Hematopoietic multipotent progenitor cell treated with erythropoietin and hydrocortisone succinate and interleukin-3 and kit ligand, for 4 days (in vitro differentiated cells): ENCODE measurements around the gene SLC22A5.
"Not testable (repeated sequence)": the region's sequence is repeated elsewhere in the genome, so short reads cannot be mapped to it uniquely, and the experiment has no call there.

Experiments
- DNase-seq: peaks from one replicate; pipeline ENCODE4 v3.0.0-alpha.2; 2015

The SLC22A5 gene

GRCh38 chr5:132389051-132389331 is 19.5 kb downstream of the SLC22A5 start:
- no peak for DNase-seq

GRCh38 chr5:132389585-132390286 is 20.2 kb downstream of the SLC22A5 start:
- no peak for DNase-seq

GRCh38 chr5:132391247-132391646 is 21.7 kb downstream of the SLC22A5 start:
- DNase-seq, result no peak

GRCh38 chr5:132391870-132392269 is 22.4 kb downstream of the SLC22A5 start:
- DNase-seq, result no peak

GRCh38 chr5:132392411-132392810 is 22.9 kb downstream of the SLC22A5 start:
- no peak for DNase-seq

GRCh38 chr5:132392978-132393825 is 23.7 kb downstream of the SLC22A5 start:
- DNase-seq, result no peak

- DNase-seq, result no peak
Measured at GRCh38 chr5:132394667-132395259, 25.3 kb downstream of the SLC22A5 start.

GRCh38 chr5:132396589-132397031 is 27.1 kb downstream of the SLC22A5 start:
- no peak for DNase-seq

GRCh38 chr5:132397224-132397623 is 27.7 kb downstream of the SLC22A5 start:
- DNase-seq, result no peak

GRCh38 chr5:132397936-132398675 is 28.6 kb downstream of the SLC22A5 start:
- DNase-seq, result not testable (repeated sequence)

GRCh38 chr5:132404041-132404440 is 34.5 kb downstream of the SLC22A5 start:
- not testable (repeated sequence) for DNase-seq

GRCh38 chr5:132405646-132406045 is 36.1 kb downstream of the SLC22A5 start:
- DNase-seq, result peak; percentile 53

- no peak for DNase-seq
Measured at GRCh38 chr5:132406144-132406783, 36.8 kb downstream of the SLC22A5 start.

GRCh38 chr5:132407970-132408369 is 38.5 kb downstream of the SLC22A5 start:
- no peak for DNase-seq

- no peak for DNase-seq
Measured at GRCh38 chr5:132408456-132408855, 38.9 kb downstream of the SLC22A5 start.

- no peak for DNase-seq
Measured at GRCh38 chr5:132408965-132409364, 39.5 kb downstream of the SLC22A5 start.

GRCh38 chr5:132410451-132411303 is 41.2 kb downstream of the SLC22A5 start:
- peak; percentile 93 for DNase-seq

- DNase-seq, result peak; percentile 44
Measured at GRCh38 chr5:132411304-132412013, 41.9 kb downstream of the SLC22A5 start.

GRCh38 chr5:132413567-132413966 is 44.1 kb downstream of the SLC22A5 start:
- DNase-seq, result no peak

GRCh38 chr5:132414634-132415378 is 45.3 kb downstream of the SLC22A5 start:
- DNase-seq, result peak; percentile 46
